HCT116 (cell line): ENCODE data around the gene CASR. TPM values are rescaled to one million over a fixed set of nuclear protein-coding genes. Genes with fewer than 3 reads are reported as not detected.

Source experiments
- ATAC-seq: fragments of 200-7000 bp; cut with Tn5 transposase; 2 replicates; pipeline ENCODE4 v1.9.1; 2020; ENCODE audit warnings: mild to moderate bottlenecking, moderate library complexity
- BruUV-seq: library from RNA; stranded (reverse); fragments of 400-500 nt; replicated peaks from 2 replicates; lab custom pipeline; 2021; lab: Mats Ljungman, UMichigan
- CTCF ChIA-PET: fragments of 300-600 bp; sonication (Branson Sonifier 250); formaldehyde crosslinking; loops from one replicate; lab custom pipeline; 2021; ENCODE audit warnings: antibody characterized with exemption; lab: Charles Lee
- POLR2A ChIA-PET: fragments of 300-600, 350-600 bp; sonication (Branson Sonifier 250); formaldehyde crosslinking; loops from one replicate; lab custom pipeline; 2021; ENCODE audit warnings: antibody characterized with exemption; lab: Charles Lee
- RAD21 ChIA-PET, 2 experiments: fragments of 300-600 bp; sonication (Branson Sonifier 250); formaldehyde crosslinking; loops; one replicate each; lab custom pipeline; 2023; ENCODE audit warnings: low total read pairs in 2 of 2; ENCODE audit not compliant: uncharacterized antibody in 2 of 2, unreplicated experiment in 2 of 2, low non-redundant PET in 1 of 2; lab: Charles Lee
- DNase-seq: peaks from one replicate; pipeline ENCODE4 v3.0.0-alpha.2; 2010; ENCODE audit warnings: low read depth, low spot score
- H2AFZ ChIP-seq: fragments of 200-600 bp; shearing (Covaris generic), sonication (generic); 2 replicates; pipeline ENCODE4 v1.6.1; 2017; ENCODE audit warnings: low read depth, mixed run types, mixed read lengths, antibody characterized with exemption, low read length; ENCODE audit not compliant: poor library complexity, severe bottlenecking
- H3K27ac ChIP-seq: 2 replicates; pipeline ENCODE4 v1.5.1; 2012; ENCODE audit warnings: low read depth, low read length
- H3K27me3 ChIP-seq: fragments of 200-600 bp; sonication (generic); 2 replicates; pipeline ENCODE4 v1.6.1; 2016; ENCODE audit warnings: mixed run types, low read length, mixed read lengths; ENCODE audit not compliant: insufficient read depth
- H3K36me3 ChIP-seq, 2 experiments: fragments of 200-500 bp in 1 of 2; fragments of 200-600 bp in 1 of 2; sonication (Bioruptor generic) in 1 of 2; sonication (generic) in 1 of 2; 2 replicates each; pipeline versions ENCODE4 v1.5.1 to v1.6.1; 2014 to 2016; ENCODE audit warnings: low read length in 2 of 2, inconsistent platforms in 1 of 2, mixed read lengths in 1 of 2, mixed run types in 1 of 2; ENCODE audit not compliant: insufficient read depth in 2 of 2, control insufficient read depth in 1 of 2
- H3K4me1 ChIP-seq, 2 experiments: fragments of 200-600 bp in 1 of 2; sonication (generic) in 1 of 2; 2 replicates each; pipeline versions ENCODE4 v1.5.1 to v1.6.1; 2012 to 2017; ENCODE audit warnings: low read length in 2 of 2, inconsistent platforms in 1 of 2, mild to moderate bottlenecking in 1 of 2, mixed read lengths in 1 of 2, mixed run types in 1 of 2, moderate library complexity in 1 of 2; ENCODE audit not compliant: insufficient read depth in 2 of 2, control insufficient read depth in 1 of 2
- H3K4me2 ChIP-seq: fragments of 200-600 bp; sonication (generic); 2 replicates; pipeline ENCODE4 v1.6.1; 2017; ENCODE audit warnings: mixed run types, low read length, mixed read lengths
- H3K4me3 ChIP-seq, 2 experiments: fragments of 200-600 bp in 1 of 2; sonication (generic) in 1 of 2; replicated peaks in 1 of 2; 2 replicates each; pipeline ENCODE4 v1.5.1; 2011 to 2016; ENCODE audit warnings: low read length in 2 of 2, control low read depth in 1 of 2, low read depth in 1 of 2, mild to moderate bottlenecking in 1 of 2, mixed read lengths in 1 of 2, mixed run types in 1 of 2
- H3K79me2 ChIP-seq: fragments of 200-600 bp; sonication (generic); 2 replicates; pipeline ENCODE4 v1.6.1; 2017; ENCODE audit warnings: mild to moderate bottlenecking, mixed run types, low read length, moderate library complexity, mixed read lengths; ENCODE audit not compliant: insufficient read depth
- H3K9ac ChIP-seq: fragments of 200-600 bp; sonication (generic); 2 replicates; pipeline ENCODE4 v1.6.1; 2016; ENCODE audit warnings: low read length, mixed read lengths
- H3K9me2 ChIP-seq: fragments of 200-600 bp; sonication (generic), shearing (Covaris generic); 2 replicates; pipeline ENCODE4 v1.6.1; 2017; ENCODE audit warnings: mixed run types, mild to moderate bottlenecking, moderate library complexity; ENCODE audit not compliant: insufficient read depth
- H3K9me3 ChIP-seq, 2 experiments: fragments of 200-500 bp in 1 of 2; fragments of 200-600 bp in 1 of 2; sonication (Bioruptor generic) in 1 of 2; sonication (generic) in 1 of 2; 2 replicates each; pipeline ENCODE4 v1.6.1; 2014 to 2017; ENCODE audit warnings: low read length in 2 of 2, mixed read lengths in 2 of 2, inconsistent platforms in 1 of 2, low read depth in 1 of 2, mild to moderate bottlenecking in 1 of 2, mixed run types in 1 of 2, moderate library complexity in 1 of 2; ENCODE audit not compliant: control insufficient read depth in 1 of 2, insufficient read depth in 1 of 2
- H4K20me1 ChIP-seq: fragments of 200-600 bp; sonication (generic), shearing (Covaris generic); 2 replicates; pipeline ENCODE4 v1.6.1; 2017; ENCODE audit warnings: mixed run types, mild to moderate bottlenecking, moderate library complexity; ENCODE audit not compliant: insufficient read depth
- CBX3 ChIP-seq: IDR thresholded peaks from 2 replicates; pipeline ENCODE4 v1.6.1; 2012; ENCODE audit warnings: low read depth
- EGR1 ChIP-seq: IDR thresholded peaks from 2 replicates; pipeline ENCODE4 v1.6.1; 2012; ENCODE audit warnings: low read depth
- ELF1 ChIP-seq: IDR thresholded peaks from 2 replicates; pipeline ENCODE4 v1.6.1; 2012; ENCODE audit warnings: low read depth, borderline replicate concordance
- EZH2 ChIP-seq: fragments of 200-600 bp; sonication (generic); IDR thresholded peaks from 2 replicates; pipeline ENCODE4 v1.6.1; 2017; ENCODE audit warnings: antibody characterized with exemption, mixed run types
- EZH2phosphoT487 ChIP-seq: fragments of 200-600 bp; IDR thresholded peaks from 2 replicates; pipeline ENCODE4 v1.6.1; 2018; ENCODE audit warnings: antibody characterized with exemption, borderline replicate concordance
- FOSL1 ChIP-seq: IDR thresholded peaks from 2 replicates; pipeline ENCODE4 v1.6.1; 2012; ENCODE audit warnings: low read depth
- JUND ChIP-seq: IDR thresholded peaks from 2 replicates; pipeline ENCODE4 v1.6.1; 2012
- SP1 ChIP-seq: IDR thresholded peaks from 2 replicates; pipeline ENCODE4 v1.6.1; 2012; ENCODE audit warnings: low read depth
- SRF ChIP-seq: IDR thresholded peaks from 2 replicates; pipeline ENCODE4 v1.6.1; 2012; ENCODE audit warnings: low read depth
- TCF7L2 ChIP-seq: IDR thresholded peaks from 2 replicates; pipeline ENCODE4 v1.7.0; 2011; ENCODE audit warnings: borderline replicate concordance, inconsistent platforms; ENCODE audit not compliant: insufficient read depth, insufficient read length; ENCODE audit errors: extremely low read depth
- ZNF274 ChIP-seq: fragments of 200-500 bp; sonication (Bioruptor generic); IDR thresholded peaks from 2 replicates; pipeline ENCODE4 v1.6.1; 2014; ENCODE audit warnings: mild to moderate bottlenecking, low read depth, low read length, inconsistent platforms
- intact Hi-C: fragments of 100-400 bp; cut with micrococcal nuclease; formaldehyde crosslinking; loops from 2 replicates; pipeline ENCODE4 v1.10.0; 2022
- total RNA-seq: library from RNA; stranded (reverse); gene quantifications from one replicate; pipeline ENCODE4 v1.2.1, GENCODE V29; 2021; ENCODE audit not compliant: unreplicated experiment
- TF ChIP-seq, protein P1 (sequence below): IDR thresholded peaks from 2 replicates; pipeline ENCODE4 v1.6.1; 2011; ENCODE audit warnings: mild to moderate bottlenecking, low read length, moderate library complexity; ENCODE audit not compliant: insufficient replicate concordance; ENCODE audit errors: extremely low read depth

The CASR gene
- total RNA-seq, 1 experiment from 2014 or later = not detected

DNA sequence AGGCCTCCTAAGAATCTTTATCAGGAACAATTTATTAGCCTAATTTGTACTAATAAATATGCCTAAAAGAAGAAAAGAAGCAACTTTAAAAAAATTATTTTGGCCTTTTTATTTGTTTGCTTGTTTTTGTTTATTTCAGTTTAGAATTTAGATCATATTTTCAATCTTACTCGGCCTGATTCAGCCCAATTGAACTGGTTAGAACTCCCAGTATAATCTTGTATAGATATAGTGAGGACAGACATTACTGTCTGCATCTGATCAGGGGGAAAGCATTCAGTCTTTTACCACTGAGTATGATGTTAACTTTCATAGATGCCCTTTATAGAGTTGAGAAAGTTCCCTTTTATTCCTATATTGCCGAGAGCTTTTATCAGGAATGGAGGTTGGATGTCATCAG is 85.6 kb downstream of the CASR start:
- Histone ChIP-seq H3K4me1 (no peaks in the 10 kb centered on the region), H3K79me2 (no peaks in the 10 kb centered on the region), H3K9me2 (no peaks in the 10 kb centered on the region), H3K9me3 (no peaks in the 10 kb centered on the region), H3K4me3 (no peak overlapping the region), H3K27me3 (no peaks in the 10 kb centered on the region), H3K36me3 (no peaks in the 10 kb centered on the region), H3K4me2 (no peak overlapping the region), H3K27ac (no peak overlapping the region), H4K20me1 (no peaks in the 10 kb centered on the region), H3K9ac (no peak overlapping the region), H2AFZ (no peak overlapping the region)
- ATAC-seq (no peak), DNase-seq (no peak)
- intact Hi-C loops = no loop called here
- BruUV-seq = no TSS peak
- ChIA-PET CTCF (no interaction called here), RAD21 (no interaction called here), POLR2A (no interaction called here)
- TF ChIP-seq FOSL1 (no peak), TCF7L2 (no peak), SRF (no peak), CBX3 (no peak), EGR1 (no peak), JUND (no peak), ZNF274 (no peak), EZH2 (no peak), ELF1 (no peak)

DNA sequence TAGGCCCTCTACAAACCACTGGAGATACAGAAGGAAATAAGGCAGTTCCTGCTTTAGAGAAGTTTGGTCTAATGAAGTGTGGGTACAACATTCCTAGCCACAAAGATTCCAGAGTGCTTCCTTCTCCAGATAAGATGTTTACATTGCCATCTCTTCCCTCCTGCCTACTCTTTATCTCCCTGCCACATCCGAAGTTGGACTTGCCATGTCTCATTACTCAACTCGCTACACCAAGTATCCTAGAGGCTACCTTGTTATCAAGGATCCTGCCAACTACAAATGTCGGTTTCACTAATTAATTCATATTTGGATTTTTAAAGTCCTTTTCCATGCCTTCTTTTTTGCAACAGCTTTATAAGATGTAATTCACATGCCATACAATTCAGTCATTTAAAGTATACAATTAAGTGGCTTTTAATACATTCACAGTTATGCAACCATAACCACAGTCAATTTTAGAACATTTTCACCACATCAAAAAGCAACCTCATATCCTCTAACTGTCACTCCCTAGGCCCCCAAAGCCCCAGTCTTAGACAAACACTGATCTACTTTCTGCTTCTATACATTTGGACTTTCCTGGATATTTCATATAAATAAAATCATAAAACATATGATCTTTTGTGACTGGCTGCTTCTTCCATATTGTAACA is 87.9 kb downstream of the CASR start:
- H3K79me2 ChIP-seq = no peaks in the 10 kb centered on the region
- H3K9ac ChIP-seq = no peak overlapping the region
- no peak overlapping the region for H2AFZ ChIP-seq
- H4K20me1 ChIP-seq = no peaks in the 10 kb centered on the region
- H3K4me1 ChIP-seq = no peaks in the 10 kb centered on the region
- H3K9me2 ChIP-seq = no peaks in the 10 kb centered on the region
- no peak for TF ChIP-seq SP1
- TF ChIP-seq, protein P1, sequence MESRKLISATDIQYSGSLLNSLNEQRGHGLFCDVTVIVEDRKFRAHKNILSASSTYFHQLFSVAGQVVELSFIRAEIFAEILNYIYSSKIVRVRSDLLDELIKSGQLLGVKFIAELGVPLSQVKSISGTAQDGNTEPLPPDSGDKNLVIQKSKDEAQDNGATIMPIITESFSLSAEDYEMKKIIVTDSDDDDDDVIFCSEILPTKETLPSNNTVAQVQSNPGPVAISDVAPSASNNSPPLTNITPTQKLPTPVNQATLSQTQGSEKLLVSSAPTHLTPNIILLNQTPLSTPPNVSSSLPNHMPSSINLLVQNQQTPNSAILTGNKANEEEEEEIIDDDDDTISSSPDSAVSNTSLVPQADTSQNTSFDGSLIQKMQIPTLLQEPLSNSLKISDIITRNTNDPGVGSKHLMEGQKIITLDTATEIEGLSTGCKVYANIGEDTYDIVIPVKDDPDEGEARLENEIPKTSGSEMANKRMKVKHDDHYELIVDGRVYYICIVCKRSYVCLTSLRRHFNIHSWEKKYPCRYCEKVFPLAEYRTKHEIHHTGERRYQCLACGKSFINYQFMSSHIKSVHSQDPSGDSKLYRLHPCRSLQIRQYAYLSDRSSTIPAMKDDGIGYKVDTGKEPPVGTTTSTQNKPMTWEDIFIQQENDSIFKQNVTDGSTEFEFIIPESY = no peak
- no peak for TF ChIP-seq EGR1
- TF ChIP-seq FOSL1 = no peak
- no peak for TF ChIP-seq EZH2phosphoT487
- ChIA-PET CTCF (no interaction called here), POLR2A (no interaction called here), RAD21 (no interaction called here)
- H3K36me3 ChIP-seq = no peaks in the 10 kb centered on the region
- no peak overlapping the region for H3K4me2 ChIP-seq
- no TSS peak for BruUV-seq
- no peaks in the 10 kb centered on the region for H3K27me3 ChIP-seq
- no peak overlapping the region for H3K27ac ChIP-seq
- ATAC-seq = no peak
- intact Hi-C loops = no loop called here
- H3K9me3 ChIP-seq = no peaks in the 10 kb centered on the region
- H3K4me3 ChIP-seq = no peak overlapping the region
- no peak for DNase-seq
